Measurements from ENCODE around the gene OCA2.

The OCA2 gene

GRCh38 chr15:28068930-28069329 lies 30.2 kb downstream of the OCA2 start:
- no peak for DNase-seq

GRCh38 chr15:28066231-28066630 lies 32.9 kb downstream of the OCA2 start:
- no peak for DNase-seq

GRCh38 chr15:28060005-28060404 lies 39.1 kb downstream of the OCA2 start:
- no peak for DNase-seq

GRCh38 chr15:28058082-28058481 lies 41.0 kb downstream of the OCA2 start:
- DNase-seq, result no peak

- no peak for DNase-seq
Measured at GRCh38 chr15:28051955-28052633, 47.0 kb downstream of the OCA2 start.

- no peak for DNase-seq
Measured at GRCh38 chr15:28049581-28049980, 49.5 kb downstream of the OCA2 start.

GRCh38 chr15:28047277-28047676 lies 51.8 kb downstream of the OCA2 start:
- DNase-seq, result no peak

- DNase-seq, result no peak
Measured at GRCh38 chr15:28044121-28044672, 54.9 kb downstream of the OCA2 start.

- DNase-seq, result no peak
Measured at GRCh38 chr15:28043691-28044091, 55.4 kb downstream of the OCA2 start.

- DNase-seq, result no peak
Measured at GRCh38 chr15:28037969-28038590, 61.0 kb downstream of the OCA2 start.

- no peak for DNase-seq
Measured at GRCh38 chr15:28033443-28033842, 65.7 kb downstream of the OCA2 start.

- DNase-seq, result no peak
Measured at GRCh38 chr15:28030801-28031200, 68.3 kb downstream of the OCA2 start.

GRCh38 chr15:28027714-28028076 lies 71.4 kb downstream of the OCA2 start:
- no peak for DNase-seq

- no peak for DNase-seq
Measured at GRCh38 chr15:28026764-28027713, 72.1 kb downstream of the OCA2 start.

GRCh38 chr15:28026221-28026620 lies 72.9 kb downstream of the OCA2 start:
- no peak for DNase-seq

GRCh38 chr15:28025413-28025812 lies 73.7 kb downstream of the OCA2 start:
- no peak for DNase-seq

GRCh38 chr15:28024889-28025250 lies 74.2 kb downstream of the OCA2 start:
- DNase-seq, result no peak

- DNase-seq, result no peak
Measured at GRCh38 chr15:28023933-28024888, 74.9 kb downstream of the OCA2 start.

- no peak for DNase-seq
Measured at GRCh38 chr15:28023422-28023821, 75.7 kb downstream of the OCA2 start.

GRCh38 chr15:28022961-28023360 lies 76.2 kb downstream of the OCA2 start:
- DNase-seq, result no peak

GRCh38 chr15:28022181-28022580 lies 76.9 kb downstream of the OCA2 start:
- no peak for DNase-seq

GRCh38 chr15:28021281-28022039 lies 77.7 kb downstream of the OCA2 start:
- no peak for DNase-seq
